Bronchial epithelial cell (primary cell): Measurements from ENCODE around the gene UBASH3B. TPM values are rescaled to one million over a fixed set of nuclear protein-coding genes. Genes with fewer than 3 reads are reported as not detected.
A peak's percentile ranks its signal among the peaks of the same experiment; 100 is the strongest.
"Not testable (repeated sequence)": the region's sequence is repeated elsewhere in the genome, so short reads cannot be mapped to it uniquely, and the experiment has no call there.

ENCODE experiments used
- DNase-seq: peaks from one replicate; pipeline ENCODE4 v3.0.0-alpha.2; 2010; ENCODE audit warnings: low read depth
- FAIRE-seq: peaks from 2 replicates; lab custom pipeline; 2011; peaks lifted over from hg19 to GRCh38; lab: Jason Lieb, UNC
- H3K27me3 ChIP-seq: 2 replicates; pipeline ENCODE4 v1.5.1; 2011; ENCODE audit warnings: low read length; ENCODE audit not compliant: control insufficient read depth, insufficient read depth
- H3K36me3 ChIP-seq: 2 replicates; pipeline ENCODE4 v1.5.1; 2011; ENCODE audit warnings: low read length; ENCODE audit not compliant: control insufficient read depth, insufficient read depth
- H3K4me3 ChIP-seq: 2 replicates; pipeline ENCODE4 v1.5.1; 2011; ENCODE audit warnings: mild to moderate bottlenecking, low read depth, low read length, control low read depth
- total RNA-seq: library from RNA; depleted of rRNA; stranded (reverse); fragments of >200 nt; gene quantifications from 2 replicates; pipeline ENCODE4 v1.2.1, GENCODE V29; 2014
- TF ChIP-seq, protein P1 (sequence below): IDR thresholded peaks from 2 replicates; pipeline ENCODE4 v1.5.1; 2011; ENCODE audit warnings: mild to moderate bottlenecking, moderate library complexity, low read length, control low read depth, inconsistent platforms; ENCODE audit not compliant: insufficient read depth, severe bottlenecking

Gene UBASH3B
- total RNA-seq, 1 donor from 2014 or later = 10.0 TPM

DNA sequence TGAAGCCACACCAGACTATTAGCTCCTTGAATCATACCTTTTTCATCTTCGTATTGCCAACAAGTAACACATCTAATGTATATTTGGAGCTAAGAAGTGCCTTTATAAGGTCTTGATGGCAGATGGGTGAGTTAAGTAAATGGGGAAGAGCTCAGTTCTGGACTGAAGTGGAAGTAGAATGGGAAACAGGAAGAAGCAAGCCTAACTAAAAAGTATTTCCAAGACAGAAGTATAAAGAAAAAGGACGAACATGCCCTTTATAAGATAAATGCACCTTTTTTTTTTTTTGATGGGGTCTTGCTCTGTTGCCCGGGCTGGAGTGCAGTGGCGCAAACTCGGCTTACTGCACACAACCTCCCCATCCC, 197.3 kb downstream of the UBASH3B start:
- Histone ChIP-seq H3K4me3 (no peak overlapping the region), H3K27me3 (no peaks in the 10 kb centered on the region), H3K36me3 (no peaks in the 10 kb centered on the region)
- FAIRE-seq (no peak), DNase-seq (no peak)
- TF ChIP-seq, protein P1, sequence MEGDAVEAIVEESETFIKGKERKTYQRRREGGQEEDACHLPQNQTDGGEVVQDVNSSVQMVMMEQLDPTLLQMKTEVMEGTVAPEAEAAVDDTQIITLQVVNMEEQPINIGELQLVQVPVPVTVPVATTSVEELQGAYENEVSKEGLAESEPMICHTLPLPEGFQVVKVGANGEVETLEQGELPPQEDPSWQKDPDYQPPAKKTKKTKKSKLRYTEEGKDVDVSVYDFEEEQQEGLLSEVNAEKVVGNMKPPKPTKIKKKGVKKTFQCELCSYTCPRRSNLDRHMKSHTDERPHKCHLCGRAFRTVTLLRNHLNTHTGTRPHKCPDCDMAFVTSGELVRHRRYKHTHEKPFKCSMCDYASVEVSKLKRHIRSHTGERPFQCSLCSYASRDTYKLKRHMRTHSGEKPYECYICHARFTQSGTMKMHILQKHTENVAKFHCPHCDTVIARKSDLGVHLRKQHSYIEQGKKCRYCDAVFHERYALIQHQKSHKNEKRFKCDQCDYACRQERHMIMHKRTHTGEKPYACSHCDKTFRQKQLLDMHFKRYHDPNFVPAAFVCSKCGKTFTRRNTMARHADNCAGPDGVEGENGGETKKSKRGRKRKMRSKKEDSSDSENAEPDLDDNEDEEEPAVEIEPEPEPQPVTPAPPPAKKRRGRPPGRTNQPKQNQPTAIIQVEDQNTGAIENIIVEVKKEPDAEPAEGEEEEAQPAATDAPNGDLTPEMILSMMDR = no peak

DNA sequence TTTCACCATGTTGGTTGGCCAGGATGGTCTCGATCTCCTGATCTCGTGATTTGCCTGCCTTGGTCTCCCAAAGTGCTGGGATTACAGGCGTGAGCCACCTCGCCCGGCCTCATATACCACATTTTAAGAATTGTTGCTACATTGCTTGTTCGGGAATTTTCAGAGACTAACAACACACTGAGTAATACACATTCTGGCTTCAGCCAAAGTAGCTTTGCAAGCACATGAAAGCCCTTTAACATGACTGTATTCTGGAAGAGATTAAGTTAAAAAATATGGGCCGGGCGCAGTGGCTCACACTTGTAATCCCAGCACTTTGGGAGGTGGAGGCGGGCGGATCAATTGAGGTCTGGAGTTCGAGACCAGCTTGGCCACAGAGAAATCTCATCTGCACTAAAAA, 197.7 kb downstream of the UBASH3B start:
- Histone ChIP-seq H3K36me3 (no peaks in the 10 kb centered on the region), H3K4me3 (no peak overlapping the region), H3K27me3 (no peaks in the 10 kb centered on the region)
- no peak for DNase-seq
- no peak for FAIRE-seq
- TF ChIP-seq, protein P1 = no peak

DNA sequence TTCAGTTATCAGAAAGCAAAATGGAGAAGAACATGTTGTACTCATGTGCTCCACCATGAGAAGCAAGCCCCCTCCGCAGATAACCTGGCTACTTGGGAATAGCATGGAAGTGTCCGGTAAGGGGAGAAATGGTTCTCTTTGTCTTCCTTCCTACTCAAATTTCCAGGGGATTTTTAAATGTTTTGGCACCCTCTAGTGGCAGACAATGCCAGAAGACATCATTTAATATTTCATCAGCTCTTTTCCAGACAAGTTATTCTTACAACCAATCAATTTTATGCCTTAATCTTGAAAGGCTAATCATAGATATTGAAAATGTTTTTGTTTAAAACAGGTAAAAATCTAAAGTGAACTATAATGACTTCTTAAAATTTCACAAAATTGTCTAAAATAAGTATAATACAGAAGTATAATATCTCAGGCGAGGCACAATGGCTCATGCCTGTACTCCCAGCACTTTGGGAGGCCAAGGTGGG, 198.5 kb downstream of the UBASH3B start:
- TF ChIP-seq, protein P1 = peak; percentile 53
- DNase-seq (peak; percentile 78), FAIRE-seq (no peak)
- Histone ChIP-seq H3K4me3 (no peak overlapping the region), H3K27me3 (no peaks in the 10 kb centered on the region), H3K36me3 (no peaks in the 10 kb centered on the region)

DNA sequence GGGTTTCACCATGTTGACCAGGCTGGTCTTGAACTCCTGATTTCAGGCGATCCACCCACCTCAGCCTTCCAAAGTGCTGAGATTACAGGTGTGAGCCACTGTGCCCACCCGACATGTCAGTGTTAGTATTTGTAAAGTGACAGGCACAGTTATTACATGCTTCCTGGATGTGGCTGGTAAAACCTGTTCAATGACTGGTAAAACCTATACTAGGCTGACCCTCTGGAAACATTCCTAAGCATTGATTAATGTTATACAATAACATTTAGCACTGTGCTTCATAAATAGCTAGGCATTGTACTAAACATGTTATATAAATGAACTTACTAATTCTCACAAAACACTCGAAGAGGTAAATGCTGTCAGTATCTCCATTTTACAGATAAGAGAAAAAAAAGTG, 206.1 kb downstream of the UBASH3B start:
- TF ChIP-seq, protein P1 = no peak
- Histone ChIP-seq H3K27me3 (no peaks in the 10 kb centered on the region), H3K4me3 (no peak overlapping the region), H3K36me3 (no peaks in the 10 kb centered on the region)
- FAIRE-seq = no peak
- DNase-seq = peak; percentile 87

GRCh38 chr11:122862091-122862490, 206.6 kb downstream of the UBASH3B start:
- Histone ChIP-seq H3K4me3 (no peak overlapping the region), H3K27me3 (no peaks in the 10 kb centered on the region), H3K36me3 (no peaks in the 10 kb centered on the region)
- TF ChIP-seq, protein P1 = no peak
- no peak for FAIRE-seq
- no peak for DNase-seq

DNA sequence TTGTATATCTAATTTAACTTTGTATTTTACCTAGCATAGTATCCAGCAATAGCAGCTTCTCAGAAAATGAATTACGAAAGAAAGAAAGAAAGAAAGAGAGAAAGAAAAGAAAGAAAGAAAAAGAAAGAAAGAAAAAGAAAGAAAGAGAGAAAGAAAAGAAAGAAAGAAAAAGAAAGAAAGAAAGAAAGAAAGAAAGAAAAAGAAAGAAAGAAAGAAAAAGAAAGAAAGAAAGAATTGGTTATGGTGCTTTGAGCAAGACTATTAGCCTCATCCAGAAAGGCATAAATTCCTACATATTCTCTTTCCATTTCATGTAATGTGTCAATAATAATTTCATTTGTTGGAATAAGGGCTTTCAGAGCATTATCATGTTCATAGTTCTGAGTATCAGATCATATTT, 207.6 kb downstream of the UBASH3B start:
- H3K27me3 ChIP-seq, DNase-seq, H3K4me3 ChIP-seq, FAIRE-seq, H3K36me3 ChIP-seq: not testable (repeated sequence)
